AG09309 (cell line): Measurements from ENCODE around the gene LCAT.

Experiments
- DNase-seq: peaks from one replicate; pipeline ENCODE4 v3.0.0-alpha.2; 2010; ENCODE audit warnings: low read depth
- H3K4me3 ChIP-seq: 2 replicates; pipeline ENCODE4 v1.5.1; 2011; ENCODE audit warnings: mild to moderate bottlenecking, low read depth, low read length, moderate library complexity; ENCODE audit not compliant: control insufficient read depth
- CTCF ChIP-seq: IDR thresholded peaks from 2 replicates; pipeline ENCODE4 v1.5.1; 2011; ENCODE audit warnings: mild to moderate bottlenecking, low read depth, low read length, inconsistent platforms; ENCODE audit not compliant: insufficient read depth, control insufficient read depth; ENCODE audit errors: missing control alignments

The LCAT gene

GRCh38 chr16:67963662-67964321, 19.9 kb upstream of the LCAT start:
- no peak for TF ChIP-seq CTCF
- DNase-seq, result no peak
- no peak overlapping the region for H3K4me3 ChIP-seq

- H3K4me3 ChIP-seq, result no peak overlapping the region
- no peak for TF ChIP-seq CTCF
- DNase-seq, result no peak
These were observed 19.4 kb upstream of the LCAT start for GRCh38 chr16:67963292-67963661.

- DNase-seq, result no peak
- no peak overlapping the region for H3K4me3 ChIP-seq
- no peak for TF ChIP-seq CTCF
These were observed 18.2 kb upstream of the LCAT start for GRCh38 chr16:67962135-67962534.

GRCh38 chr16:67961551-67961957, 17.6 kb upstream of the LCAT start:
- no peak for TF ChIP-seq CTCF
- no peak overlapping the region for H3K4me3 ChIP-seq
- DNase-seq, result no peak

GRCh38 chr16:67959536-67960329, 15.8 kb upstream of the LCAT start:
- TF ChIP-seq CTCF, result no peak
- DNase-seq, result no peak
- H3K4me3 ChIP-seq, result no peak overlapping the region

- no peak for TF ChIP-seq CTCF
- H3K4me3 ChIP-seq, result no peak overlapping the region
- no peak for DNase-seq
These were observed 13.7 kb upstream of the LCAT start for GRCh38 chr16:67957622-67958021.
